ENCODE data around the gene PARD3.

PARD3 gene

GRCh38 chr10:34679177-34679576 is 135.9 kb downstream of the PARD3 start:
- no peak for TF ChIP-seq SIN3A (IDR thresholded peaks at IDR 0.05; ENCODE audit: borderline replicate concordance, insufficient read depth, low read length)
- TF ChIP-seq, protein P1, sequence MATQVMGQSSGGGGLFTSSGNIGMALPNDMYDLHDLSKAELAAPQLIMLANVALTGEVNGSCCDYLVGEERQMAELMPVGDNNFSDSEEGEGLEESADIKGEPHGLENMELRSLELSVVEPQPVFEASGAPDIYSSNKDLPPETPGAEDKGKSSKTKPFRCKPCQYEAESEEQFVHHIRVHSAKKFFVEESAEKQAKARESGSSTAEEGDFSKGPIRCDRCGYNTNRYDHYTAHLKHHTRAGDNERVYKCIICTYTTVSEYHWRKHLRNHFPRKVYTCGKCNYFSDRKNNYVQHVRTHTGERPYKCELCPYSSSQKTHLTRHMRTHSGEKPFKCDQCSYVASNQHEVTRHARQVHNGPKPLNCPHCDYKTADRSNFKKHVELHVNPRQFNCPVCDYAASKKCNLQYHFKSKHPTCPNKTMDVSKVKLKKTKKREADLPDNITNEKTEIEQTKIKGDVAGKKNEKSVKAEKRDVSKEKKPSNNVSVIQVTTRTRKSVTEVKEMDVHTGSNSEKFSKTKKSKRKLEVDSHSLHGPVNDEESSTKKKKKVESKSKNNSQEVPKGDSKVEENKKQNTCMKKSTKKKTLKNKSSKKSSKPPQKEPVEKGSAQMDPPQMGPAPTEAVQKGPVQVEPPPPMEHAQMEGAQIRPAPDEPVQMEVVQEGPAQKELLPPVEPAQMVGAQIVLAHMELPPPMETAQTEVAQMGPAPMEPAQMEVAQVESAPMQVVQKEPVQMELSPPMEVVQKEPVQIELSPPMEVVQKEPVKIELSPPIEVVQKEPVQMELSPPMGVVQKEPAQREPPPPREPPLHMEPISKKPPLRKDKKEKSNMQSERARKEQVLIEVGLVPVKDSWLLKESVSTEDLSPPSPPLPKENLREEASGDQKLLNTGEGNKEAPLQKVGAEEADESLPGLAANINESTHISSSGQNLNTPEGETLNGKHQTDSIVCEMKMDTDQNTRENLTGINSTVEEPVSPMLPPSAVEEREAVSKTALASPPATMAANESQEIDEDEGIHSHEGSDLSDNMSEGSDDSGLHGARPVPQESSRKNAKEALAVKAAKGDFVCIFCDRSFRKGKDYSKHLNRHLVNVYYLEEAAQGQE (IDR thresholded peaks at IDR 0.05; ENCODE audit: insufficient read depth in 1 of 2, low read depth in 2 of 2, low read length in 2 of 2) = no peak

DNA sequence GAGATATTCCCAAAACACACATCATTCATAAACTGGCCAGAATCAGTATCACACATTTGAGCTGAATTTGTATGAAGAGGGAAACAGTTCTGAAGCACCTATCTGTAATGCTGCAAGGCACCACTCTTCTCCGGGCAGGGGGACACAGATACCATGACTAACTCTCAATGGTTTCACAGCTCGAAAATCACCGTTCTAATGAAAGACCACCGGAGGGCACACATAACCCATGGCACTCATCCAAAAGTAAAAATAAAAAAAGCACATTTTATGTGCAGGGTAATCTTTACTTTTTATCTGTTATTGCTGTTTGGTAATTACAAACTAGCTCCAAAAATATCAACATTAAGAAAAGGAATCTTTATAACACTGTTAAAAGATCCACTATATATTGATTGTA is 137.5 kb downstream of the PARD3 start:
- no peak for TF ChIP-seq FOXP2 (optimal IDR thresholded peaks at IDR 0.05; ENCODE audit: borderline replicate concordance, extremely low read depth, extremely low read length, insufficient read depth)
- no peak for TF ChIP-seq SIN3A (IDR thresholded peaks at IDR 0.05; ENCODE audit: borderline replicate concordance, insufficient read depth, low read length)
- TF ChIP-seq, protein P1 (IDR thresholded peaks at IDR 0.05; ENCODE audit: insufficient read depth in 1 of 2, low read depth in 2 of 2, low read length in 2 of 2) = no peak
- no peak for TF ChIP-seq TAF1 (IDR thresholded peaks at IDR 0.05; ENCODE audit: borderline replicate concordance, insufficient read depth, low read length)
- TF ChIP-seq POLR2AphosphoS5 (IDR thresholded peaks at IDR 0.05; ENCODE audit: low read depth, low read length) = no peak

DNA sequence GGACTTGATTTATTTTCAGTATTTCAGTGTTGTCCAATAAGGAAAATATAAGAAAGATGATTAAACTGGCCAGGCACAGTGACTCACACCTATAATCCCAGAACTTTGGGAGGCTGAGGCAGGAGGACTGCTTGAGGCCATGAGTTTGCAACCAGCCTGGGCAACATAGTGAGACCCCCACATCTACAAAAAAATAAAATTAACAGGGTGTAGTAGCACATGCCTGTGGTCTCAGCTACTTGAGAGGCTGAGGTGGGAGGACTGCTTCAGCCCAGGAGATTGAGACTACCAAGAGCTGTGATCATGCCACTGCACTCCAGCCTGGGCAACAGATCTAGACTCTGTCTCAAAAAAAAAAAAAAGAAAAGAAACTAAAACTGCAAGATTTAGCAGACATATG is 138.0 kb downstream of the PARD3 start:
- TF ChIP-seq POLR2AphosphoS5 (IDR thresholded peaks at IDR 0.05; ENCODE audit: low read depth, low read length) = no peak
- TF ChIP-seq, protein P1 (IDR thresholded peaks at IDR 0.05; ENCODE audit: insufficient read depth in 1 of 2, low read depth in 2 of 2, low read length in 2 of 2) = no peak
- TF ChIP-seq FOXP2 (optimal IDR thresholded peaks at IDR 0.05; ENCODE audit: borderline replicate concordance, extremely low read depth, extremely low read length, insufficient read depth) = no peak
- TF ChIP-seq SIN3A (IDR thresholded peaks at IDR 0.05; ENCODE audit: borderline replicate concordance, insufficient read depth, low read length) = no peak
- no peak for TF ChIP-seq TAF1 (IDR thresholded peaks at IDR 0.05; ENCODE audit: borderline replicate concordance, insufficient read depth, low read length)

- no peak for TF ChIP-seq TAF1 (IDR thresholded peaks at IDR 0.05; ENCODE audit: borderline replicate concordance, insufficient read depth, low read length)
- TF ChIP-seq SIN3A (IDR thresholded peaks at IDR 0.05; ENCODE audit: borderline replicate concordance, insufficient read depth, low read length) = no peak
- TF ChIP-seq FOXP2 (optimal IDR thresholded peaks at IDR 0.05; ENCODE audit: borderline replicate concordance, extremely low read depth, extremely low read length, insufficient read depth) = no peak
- TF ChIP-seq, protein P1 (IDR thresholded peaks at IDR 0.05; ENCODE audit: insufficient read depth in 1 of 2, low read depth in 2 of 2, low read length in 2 of 2) = no peak
- TF ChIP-seq POLR2AphosphoS5 (IDR thresholded peaks at IDR 0.05; ENCODE audit: low read depth, low read length) = no peak
These were observed 140.9 kb downstream of the PARD3 start for GRCh38 chr10:34674176-34674575.

DNA sequence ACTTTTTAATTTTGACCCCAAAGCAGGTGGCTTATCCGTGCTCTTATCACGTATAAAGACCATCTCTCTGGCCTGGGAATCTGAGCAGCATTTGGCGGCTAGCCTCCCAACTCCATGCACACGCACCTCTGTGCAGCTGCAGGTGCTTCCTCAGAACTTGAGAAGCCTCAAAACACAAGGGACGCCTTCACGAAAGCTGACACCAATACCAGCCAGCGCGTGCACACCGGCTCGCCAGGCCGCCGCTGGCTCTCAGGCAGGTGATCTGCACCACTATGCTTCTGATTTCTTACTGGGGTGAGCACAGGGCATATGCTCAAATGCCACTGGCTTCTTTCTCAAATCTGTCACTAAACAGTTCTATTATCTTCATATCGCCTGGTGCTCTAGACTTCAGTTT is 145.0 kb downstream of the PARD3 start:
- no peak for TF ChIP-seq POLR2AphosphoS5 (IDR thresholded peaks at IDR 0.05; ENCODE audit: low read depth, low read length)
